ENCODE data around the gene UBE2H.
"Not testable (repeated sequence)": the region's sequence is repeated elsewhere in the genome, so short reads cannot be mapped to it uniquely, and the experiment has no call there.

The UBE2H gene

GRCh38 chr7:129952653-129953560 is at the start of gene UBE2H:
TSS of gene UBE2H (minus strand) at chr7:129952960. CDS start at chr7:129952555, 405 bp downstream.
- DNase-seq (ENCODE audit: low read depth), result peak; percentile 54

GRCh38 chr7:129998446-129998845 is 45.7 kb upstream of the UBE2H start:
- DNase-seq (ENCODE audit: low read depth), result no peak

- no peak for DNase-seq (ENCODE audit: low read depth)
Measured at GRCh38 chr7:129997285-129997684, 44.5 kb upstream of the UBE2H start.

GRCh38 chr7:129993275-129993674 is 40.5 kb upstream of the UBE2H start:
- no peak for DNase-seq (ENCODE audit: low read depth)

- DNase-seq (ENCODE audit: low read depth), result no peak
Measured at GRCh38 chr7:129990403-129991192, 37.8 kb upstream of the UBE2H start.

- no peak for DNase-seq (ENCODE audit: low read depth)
Measured at GRCh38 chr7:129989466-129989865, 36.7 kb upstream of the UBE2H start.

- DNase-seq (ENCODE audit: low read depth), result no peak
Measured at GRCh38 chr7:129986600-129986999, 33.8 kb upstream of the UBE2H start.

- no peak for DNase-seq (ENCODE audit: low read depth)
Measured at GRCh38 chr7:129980667-129981066, 27.9 kb upstream of the UBE2H start.

GRCh38 chr7:129975309-129975708 is 22.5 kb upstream of the UBE2H start:
- no peak for DNase-seq (ENCODE audit: low read depth)

- no peak for DNase-seq (ENCODE audit: low read depth)
Measured at GRCh38 chr7:129970816-129971215, 18.1 kb upstream of the UBE2H start.

GRCh38 chr7:129969881-129970446 is 17.2 kb upstream of the UBE2H start:
- peak; percentile 75 for DNase-seq (ENCODE audit: low read depth)

- no peak for DNase-seq (ENCODE audit: low read depth)
Measured at GRCh38 chr7:129968592-129969383, 16.0 kb upstream of the UBE2H start.

- not testable (repeated sequence) for DNase-seq (ENCODE audit: low read depth)
Measured at GRCh38 chr7:129960204-129960475, 7.4 kb upstream of the UBE2H start.

- DNase-seq (ENCODE audit: low read depth), result no peak
Measured at GRCh38 chr7:129959471-129960203, 6.9 kb upstream of the UBE2H start.

- peak; percentile 58 for DNase-seq (ENCODE audit: low read depth)
Measured at GRCh38 chr7:129958643-129959470, 6.1 kb upstream of the UBE2H start.

- DNase-seq (ENCODE audit: low read depth), result no peak
Measured at GRCh38 chr7:129955993-129956543, 3.3 kb upstream of the UBE2H start.

- no peak for DNase-seq (ENCODE audit: low read depth)
Measured at GRCh38 chr7:129952086-129952652, 591 bp downstream of the UBE2H start.

- DNase-seq (ENCODE audit: low read depth), result no peak
Measured at GRCh38 chr7:129951226-129952085, 1.3 kb downstream of the UBE2H start.

- DNase-seq (ENCODE audit: low read depth), result no peak
Measured at GRCh38 chr7:129950933-129951225, 1.9 kb downstream of the UBE2H start.
